Trophoblast cell (in vitro differentiated cells and primary cell): ENCODE results near the gene RGS8. TPM values are rescaled to one million over a fixed set of nuclear protein-coding genes. Genes with fewer than 3 reads are reported as not detected.
A peak's percentile ranks its signal among the peaks of the same experiment; 100 is the strongest.

Experiments
- DNase-seq, 2 donors: peaks; one replicate each; pipeline ENCODE4 v3.0.0-alpha.2; 2016
- H2AFZ ChIP-seq: 2 replicates; pipeline ENCODE4 v1.6.1; 2013; ENCODE audit warnings: low read length, moderate library complexity, mild to moderate bottlenecking; ENCODE audit not compliant: insufficient read depth, poor library complexity
- H2AK5ac ChIP-seq: 2 replicates; pipeline ENCODE4 v1.6.1; 2013; ENCODE audit warnings: mild to moderate bottlenecking, low read length
- H2BK120ac ChIP-seq: 2 replicates; pipeline ENCODE4 v1.6.1; 2013; ENCODE audit warnings: low read length, mild to moderate bottlenecking, moderate library complexity; ENCODE audit not compliant: insufficient read depth, poor library complexity
- H2BK12ac ChIP-seq: 2 replicates; pipeline ENCODE4 v1.6.1; 2013; ENCODE audit warnings: mild to moderate bottlenecking, low read length, moderate library complexity
- H2BK5ac ChIP-seq: 2 replicates; pipeline ENCODE4 v1.6.1; 2013; ENCODE audit warnings: low read length, low read depth, moderate library complexity, mild to moderate bottlenecking; ENCODE audit not compliant: poor library complexity
- H3K14ac ChIP-seq: 2 replicates; pipeline ENCODE4 v1.6.1; 2013; ENCODE audit warnings: mild to moderate bottlenecking, low read length
- H3K18ac ChIP-seq: 2 replicates; pipeline ENCODE4 v1.6.1; 2013; ENCODE audit warnings: mild to moderate bottlenecking, low read length
- H3K23ac ChIP-seq: 2 replicates; pipeline ENCODE4 v1.6.1; 2013; ENCODE audit warnings: low read length
- H3K27ac ChIP-seq: 2 replicates; pipeline ENCODE4 v1.5.1; 2013; ENCODE audit warnings: low read depth, mild to moderate bottlenecking, inconsistent platforms, low read length, moderate library complexity
- H3K27me3 ChIP-seq: 2 replicates; pipeline ENCODE4 v1.6.1; 2013; ENCODE audit warnings: inconsistent platforms, mild to moderate bottlenecking, low read length, moderate library complexity; ENCODE audit not compliant: insufficient read depth
- H3K36me3 ChIP-seq, 2 experiments: 1 replicate in 1 of 2; 2 replicates in 1 of 2; pipeline ENCODE4 v1.6.1; 2013; ENCODE audit warnings: low read length in 2 of 2, mild to moderate bottlenecking in 2 of 2, moderate library complexity in 1 of 2; ENCODE audit not compliant: insufficient read depth in 2 of 2, control insufficient read depth in 1 of 2
- H3K4ac ChIP-seq: 2 replicates; pipeline ENCODE4 v1.6.1; 2013; ENCODE audit warnings: low read depth, mild to moderate bottlenecking, low read length, moderate library complexity
- H3K4me1 ChIP-seq, 2 experiments: 1 replicate in 1 of 2; 2 replicates in 1 of 2; pipeline ENCODE4 v1.6.1; 2013; ENCODE audit warnings: low read length in 2 of 2, mild to moderate bottlenecking in 2 of 2, moderate library complexity in 1 of 2; ENCODE audit not compliant: insufficient read depth in 2 of 2, control insufficient read depth in 1 of 2
- H3K4me2 ChIP-seq: 2 replicates; pipeline ENCODE4 v1.6.1; 2013; ENCODE audit warnings: inconsistent platforms, mild to moderate bottlenecking, low read length, moderate library complexity
- H3K4me3 ChIP-seq: 2 replicates; pipeline ENCODE4 v1.5.1; 2013; ENCODE audit warnings: mild to moderate bottlenecking, low read depth, low read length, inconsistent platforms
- H3K79me1 ChIP-seq: one replicate; pipeline ENCODE4 v1.6.1; 2013; ENCODE audit warnings: low read length
- H3K79me2 ChIP-seq: 2 replicates; pipeline ENCODE4 v1.6.1; 2013; ENCODE audit warnings: low read length, mild to moderate bottlenecking; ENCODE audit not compliant: control insufficient read depth, insufficient read depth, poor library complexity
- H3K9ac ChIP-seq: 2 replicates; pipeline ENCODE4 v1.6.1; 2013; ENCODE audit warnings: mild to moderate bottlenecking, low read length
- H3K9me3 ChIP-seq: 2 replicates; pipeline ENCODE4 v1.6.1; 2013; ENCODE audit warnings: low read depth, mild to moderate bottlenecking, control low read depth, inconsistent platforms, low read length; ENCODE audit not compliant: insufficient read depth
- H4K12ac ChIP-seq: 2 replicates; pipeline ENCODE4 v1.6.1; 2013; ENCODE audit warnings: low read depth, mild to moderate bottlenecking, low read length, moderate library complexity
- H4K8ac ChIP-seq: 2 replicates; pipeline ENCODE4 v1.6.1; 2013; ENCODE audit warnings: low read depth, mild to moderate bottlenecking, low read length, moderate library complexity
- H4K91ac ChIP-seq: one replicate; pipeline ENCODE4 v1.6.1; 2013; ENCODE audit warnings: low read depth, mild to moderate bottlenecking, low read length, moderate library complexity
- WGBS: extraction: QIAGEN DNeasy Blood & Tissue Kit; methylation state at CpG from one replicate; pipeline ENCODE4 v1.1.7; 2013; ENCODE audit warnings: missing lambda C conversion rate; ENCODE audit not compliant: insufficient read length, insufficient coverage; ENCODE audit errors: extremely low coverage; 5-methylcytosine and 5-hydroxymethylcytosine counted together
- polyA plus RNA-seq: library from polyadenylated mRNA; stranded (reverse); fragments of 200-250 nt; gene quantifications from 2 replicates; pipeline ENCODE4 v1.2.3, GENCODE V29; 2013

The RGS8 gene, protein sequence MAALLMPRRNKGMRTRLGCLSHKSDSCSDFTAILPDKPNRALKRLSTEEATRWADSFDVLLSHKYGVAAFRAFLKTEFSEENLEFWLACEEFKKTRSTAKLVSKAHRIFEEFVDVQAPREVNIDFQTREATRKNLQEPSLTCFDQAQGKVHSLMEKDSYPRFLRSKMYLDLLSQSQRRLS
- polyA plus RNA-seq = 0.07 and 0.22 TPM in 2 replicates

DNA sequence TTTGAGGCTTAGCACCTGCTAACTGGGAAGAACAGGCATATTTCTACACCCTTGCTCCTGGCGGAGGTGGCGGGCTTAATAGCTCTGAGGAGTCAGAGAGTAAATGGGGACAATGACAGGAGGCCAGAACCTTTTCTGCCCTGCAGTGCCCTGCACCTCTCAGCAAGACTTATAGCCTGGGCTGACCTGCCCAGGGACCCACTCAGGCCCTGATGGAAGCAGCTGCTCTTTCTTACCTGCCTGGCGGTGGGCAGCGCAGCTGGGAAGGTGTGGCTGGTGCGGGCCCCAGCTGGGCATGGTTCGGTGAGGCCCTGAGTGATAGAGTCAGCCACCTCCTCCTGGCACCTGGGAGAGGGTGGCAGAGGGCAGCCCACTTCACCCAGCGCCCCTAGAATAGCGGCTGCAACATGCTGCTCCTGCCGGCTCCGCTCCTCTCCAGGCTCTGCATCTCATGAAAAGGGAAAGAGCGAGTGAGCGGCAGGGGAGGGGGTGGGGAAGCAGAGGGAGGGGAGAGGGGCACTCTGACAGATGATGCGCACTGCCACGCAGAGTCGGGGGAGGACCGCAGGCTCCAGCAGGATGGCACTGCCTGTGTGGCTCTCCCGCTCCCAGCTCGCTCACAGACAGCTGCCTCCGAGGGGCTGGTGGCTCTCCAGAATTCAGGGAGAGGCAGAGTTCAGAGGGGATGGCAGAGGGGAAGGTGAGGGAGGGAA, at the start of gene RGS8:
Gene RGS8, minus strand, starts transcription at position 472 of the 713 bp plus-strand sequence. CDS start 14,938 bp downstream, outside the sequence.
- Histone ChIP-seq H2BK120ac (peak within 1 kb of the TSS; percentile 41), H2AK5ac (no peak within 1 kb of the TSS), H4K91ac (peak within 1 kb of the TSS; percentile 71), H3K27me3 (no peaks in the 10 kb centered on the region), H4K8ac (no peak within 1 kb of the TSS), H3K79me1 (peaks cover 20% of the 10 kb centered on the region), H3K27ac (no peak within 1 kb of the TSS), H3K4ac (no peak within 1 kb of the TSS), H3K18ac (no peak within 1 kb of the TSS), H3K4me3 (no peak within 1 kb of the TSS), H3K4me2 (no peak within 1 kb of the TSS), H3K36me3 (no peaks in the 10 kb centered on the region), H2AFZ (peak within 1 kb of the TSS; percentile 32), H2BK5ac (no peak within 1 kb of the TSS), H3K9ac (no peak within 1 kb of the TSS), H3K23ac (no peak within 1 kb of the TSS), H4K12ac (no peak within 1 kb of the TSS), H3K4me1 (peaks cover 23 to 32% of the 10 kb centered on the region in 2 experiments), H3K9me3 (no peaks in the 10 kb centered on the region), H3K79me2 (no peaks in the 10 kb centered on the region), H3K14ac (peak within 1 kb of the TSS; percentile 19), H2BK12ac (peak within 1 kb of the TSS; percentile 80)
- WGBS = no CpG with 5 or more reads among the region's 19 CpGs
- DNase-seq = no peak

DNA sequence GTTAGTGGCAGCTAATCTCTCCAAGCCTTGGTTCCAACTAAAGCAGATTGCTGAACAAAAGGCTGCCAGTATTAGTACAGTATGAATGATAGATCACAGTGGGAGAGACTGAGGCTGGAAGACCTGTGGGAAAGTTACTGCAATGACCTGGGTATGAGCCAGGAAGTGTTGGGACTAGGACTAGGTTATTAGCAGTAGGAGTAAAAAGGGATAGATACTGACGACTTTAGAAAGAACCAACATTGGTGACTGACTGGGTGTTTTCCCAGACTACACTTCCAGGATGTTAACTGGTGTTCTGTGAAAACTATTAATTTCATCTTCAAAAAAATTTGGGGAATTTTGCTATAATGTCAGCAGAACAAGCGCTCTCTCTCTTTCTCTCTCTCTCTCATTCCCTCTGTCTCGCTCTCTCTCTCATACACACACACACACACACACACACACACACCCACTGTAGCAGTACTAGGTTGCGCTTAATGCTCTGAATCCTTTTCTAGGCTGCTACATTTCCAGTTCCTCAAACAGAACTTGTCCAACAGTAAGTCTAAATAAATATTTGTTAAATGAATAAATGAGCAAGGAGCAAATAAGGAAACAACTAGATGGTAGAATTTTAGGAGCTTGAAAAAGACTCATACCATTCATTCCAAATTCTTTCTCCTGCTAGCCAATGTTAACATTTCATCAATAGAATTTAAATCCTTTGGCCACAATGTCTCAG, 47.6 kb upstream of the RGS8 start:
- H2BK5ac ChIP-seq = no peak overlapping the region
- no peak overlapping the region for H3K18ac ChIP-seq
- H4K12ac ChIP-seq = no peak overlapping the region
- H4K91ac ChIP-seq = no peak overlapping the region
- H3K79me2 ChIP-seq = peaks cover 2% of the 10 kb centered on the region
- no peaks in the 10 kb centered on the region for H3K79me1 ChIP-seq
- WGBS = no CpG with 5 or more reads among the region's 4 CpGs
- H3K14ac ChIP-seq = no peak overlapping the region
- H3K9me3 ChIP-seq = peaks cover 4% of the 10 kb centered on the region
- H2AK5ac ChIP-seq = no peak overlapping the region
- no peak overlapping the region for H3K9ac ChIP-seq
- DNase-seq = peak in 1 of 2 donors; percentile 23
- H3K36me3 ChIP-seq = no peaks in the 10 kb centered on the region
- H3K4me1 ChIP-seq = peaks cover 0 to 4% of the 10 kb centered on the region in 2 experiments
- H2BK12ac ChIP-seq = no peak overlapping the region
- H3K4me3 ChIP-seq = no peak overlapping the region
- H3K4me2 ChIP-seq = no peak overlapping the region
- no peak overlapping the region for H2AFZ ChIP-seq
- no peak overlapping the region for H2BK120ac ChIP-seq
- H3K4ac ChIP-seq = no peak overlapping the region
- no peak overlapping the region for H3K27ac ChIP-seq
- no peak overlapping the region for H4K8ac ChIP-seq
- no peaks in the 10 kb centered on the region for H3K27me3 ChIP-seq
- H3K23ac ChIP-seq = no peak overlapping the region

DNA sequence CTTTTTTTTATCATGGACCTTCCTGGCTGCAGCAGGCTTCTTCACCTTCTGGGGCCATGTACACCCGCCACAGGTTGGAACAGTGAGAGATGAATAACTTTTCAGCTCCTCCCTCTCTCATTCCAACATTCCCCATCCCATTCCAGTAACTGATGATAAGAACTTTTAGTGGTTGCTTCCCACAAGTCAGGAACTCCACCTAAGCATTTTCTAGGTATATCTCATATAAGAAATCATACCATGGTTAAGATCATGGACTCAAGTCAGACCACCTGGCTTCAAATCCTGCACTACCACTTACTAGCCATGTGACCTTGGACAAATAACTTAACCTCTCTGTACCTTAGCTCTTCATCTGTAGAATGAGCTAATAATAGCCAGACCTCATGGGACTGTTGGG, 42.5 kb upstream of the RGS8 start:
- DNase-seq = peak; percentile 57 to 83
- H2BK5ac ChIP-seq = no peak overlapping the region
- no peak overlapping the region for H3K18ac ChIP-seq
- no peak overlapping the region for H3K23ac ChIP-seq
- WGBS = no CpG with 5 or more reads among the region's 1 CpG
- H2BK120ac ChIP-seq = no peak overlapping the region
- no peak overlapping the region for H2AFZ ChIP-seq
- no peak overlapping the region for H3K9ac ChIP-seq
- H2AK5ac ChIP-seq = no peak overlapping the region
- no peak overlapping the region for H3K27ac ChIP-seq
- peaks cover 2% of the 10 kb centered on the region for H3K79me2 ChIP-seq
- no peak overlapping the region for H4K8ac ChIP-seq
- H3K79me1 ChIP-seq = no peaks in the 10 kb centered on the region
- H3K14ac ChIP-seq = no peak overlapping the region
- no peaks in the 10 kb centered on the region for H3K36me3 ChIP-seq
- H3K4me2 ChIP-seq = no peak overlapping the region
- H4K91ac ChIP-seq = no peak overlapping the region
- H4K12ac ChIP-seq = no peak overlapping the region
- H3K27me3 ChIP-seq = no peaks in the 10 kb centered on the region
- no peak overlapping the region for H3K4ac ChIP-seq
- no peak overlapping the region for H3K4me3 ChIP-seq
- H3K9me3 ChIP-seq = no peaks in the 10 kb centered on the region
- no peak overlapping the region for H2BK12ac ChIP-seq
- peaks cover 0 to 3% of the 10 kb centered on the region in 2 experiments for H3K4me1 ChIP-seq

DNA sequence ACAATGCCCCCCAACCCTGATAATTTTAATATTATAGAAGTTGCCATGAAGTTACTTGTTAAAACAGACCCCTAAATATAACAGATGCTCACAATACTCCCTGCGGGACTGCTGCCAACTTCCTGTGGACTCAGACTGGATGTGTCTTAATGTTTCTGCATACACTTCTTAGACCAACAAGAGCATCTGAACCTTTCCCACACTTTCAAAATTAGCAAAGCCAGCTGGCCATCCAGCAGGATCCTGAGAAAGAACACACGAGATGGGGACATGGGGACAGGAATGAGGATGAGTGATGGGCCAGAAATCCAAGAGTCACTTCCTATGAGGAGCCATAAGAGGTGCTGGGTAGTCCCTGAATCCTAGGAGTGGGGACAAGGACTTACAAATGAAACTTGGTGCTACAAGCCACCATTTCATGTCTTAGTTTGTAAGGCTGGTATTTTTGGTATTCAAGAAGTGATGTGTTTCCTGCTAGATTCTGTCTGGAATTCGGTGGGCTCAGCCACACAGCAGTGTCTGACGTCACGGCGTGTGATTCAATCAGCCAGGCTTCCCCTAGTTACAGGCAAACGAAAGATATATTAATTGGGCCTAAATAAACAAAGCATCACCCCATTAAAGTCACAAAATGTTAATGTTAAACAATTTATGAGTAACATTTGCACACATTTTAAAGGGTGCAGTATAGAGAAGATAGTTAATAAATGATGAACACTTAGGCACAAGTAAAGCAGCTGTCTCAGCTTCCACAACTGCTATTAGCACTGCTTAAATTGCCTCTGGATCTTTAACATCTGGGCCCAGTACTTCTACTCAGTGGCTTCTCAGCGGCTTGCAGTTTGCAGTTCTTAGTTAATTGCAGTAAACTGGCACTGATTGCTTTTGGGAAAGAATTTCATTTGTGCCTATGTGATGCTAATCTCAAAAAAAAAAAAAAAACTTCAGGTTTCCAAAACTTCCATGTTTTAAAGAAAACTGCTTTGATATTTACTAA, 41.2 kb upstream of the RGS8 start:
- no peak overlapping the region for H2AK5ac ChIP-seq
- no peaks in the 10 kb centered on the region for H3K36me3 ChIP-seq
- H2BK5ac ChIP-seq = no peak overlapping the region
- H3K4me1 ChIP-seq = peaks cover 0 to 3% of the 10 kb centered on the region in 2 experiments
- no peak overlapping the region for H4K91ac ChIP-seq
- DNase-seq = peak; percentile 30 to 71
- no peak overlapping the region for H3K4me2 ChIP-seq
- no peak overlapping the region for H3K23ac ChIP-seq
- H3K27me3 ChIP-seq = no peaks in the 10 kb centered on the region
- no peak overlapping the region for H2AFZ ChIP-seq
- no CpG with 5 or more reads among the region's 8 CpGs for WGBS
- no peak overlapping the region for H3K4me3 ChIP-seq
- no peaks in the 10 kb centered on the region for H3K79me1 ChIP-seq
- H2BK120ac ChIP-seq = no peak overlapping the region
- H3K27ac ChIP-seq = no peak overlapping the region
- H2BK12ac ChIP-seq = no peak overlapping the region
- H4K12ac ChIP-seq = no peak overlapping the region
- H3K9me3 ChIP-seq = no peaks in the 10 kb centered on the region
- H3K4ac ChIP-seq = no peak overlapping the region
- no peaks in the 10 kb centered on the region for H3K79me2 ChIP-seq
- no peak overlapping the region for H3K9ac ChIP-seq
- no peak overlapping the region for H3K18ac ChIP-seq
- H4K8ac ChIP-seq = peak overlapping the region; percentile 53
- no peak overlapping the region for H3K14ac ChIP-seq
